Esophagus mucosa (tissue), 1 donor: ENCODE data around the gene DYNLT4. TPM values are rescaled to one million over a fixed set of nuclear protein-coding genes. Genes with fewer than 3 reads are reported as not detected.
"Not testable (repeated sequence)": the region's sequence is repeated elsewhere in the genome, so short reads cannot be mapped to it uniquely, and the experiment has no call there.

ENCODE experiments used
- ATAC-seq: fragments of 200-7000 bp; cut with Tn5 transposase; one replicate; pipeline ENCODE4 v1.9.1; 2020
- total RNA-seq: library from RNA; stranded (reverse); gene quantifications from one replicate; pipeline ENCODE4 v1.2.4, GENCODE V29; 2023
- donor health status: DM: yes; HTN: yes; CAD: no.

The DYNLT4 gene
- total RNA-seq, 1 donor from 2014 or later, result not detected

- no peak for ATAC-seq
Observed at GRCh38 chr1:44828003-44828651, 21.0 kb upstream of the DYNLT4 start.

- no peak for ATAC-seq
Observed at GRCh38 chr1:44827197-44828002, 20.2 kb upstream of the DYNLT4 start.

- no peak for ATAC-seq
Observed at GRCh38 chr1:44826375-44827196, 19.4 kb upstream of the DYNLT4 start.

- ATAC-seq, result not testable (repeated sequence)
Observed at GRCh38 chr1:44824392-44824791, 17.2 kb upstream of the DYNLT4 start.

- ATAC-seq, result peak; percentile 3
Observed at GRCh38 chr1:44822981-44823451, 15.9 kb upstream of the DYNLT4 start.

- ATAC-seq, result no peak
Observed at GRCh38 chr1:44822131-44822701, 15.1 kb upstream of the DYNLT4 start.

GRCh38 chr1:44821240-44821715, 14.1 kb upstream of the DYNLT4 start:
- no peak for ATAC-seq

- ATAC-seq, result peak; percentile 1
Observed at GRCh38 chr1:44820328-44821239, 13.4 kb upstream of the DYNLT4 start.

GRCh38 chr1:44819608-44820327, 12.6 kb upstream of the DYNLT4 start:
- ATAC-seq, result peak; percentile 69

GRCh38 chr1:44819196-44819607, 12.1 kb upstream of the DYNLT4 start:
- no peak for ATAC-seq

GRCh38 chr1:44817771-44818495, 10.8 kb upstream of the DYNLT4 start:
- no peak for ATAC-seq

GRCh38 chr1:44817307-44817706, 10.2 kb upstream of the DYNLT4 start:
- no peak for ATAC-seq

- ATAC-seq, result not testable (repeated sequence)
Observed at GRCh38 chr1:44815926-44816325, 8.8 kb upstream of the DYNLT4 start.

- ATAC-seq, result no peak
Observed at GRCh38 chr1:44812822-44813543, 5.8 kb upstream of the DYNLT4 start.

- no peak for ATAC-seq
Observed at GRCh38 chr1:44811234-44811633, 4.1 kb upstream of the DYNLT4 start.

GRCh38 chr1:44810762-44811105, 3.6 kb upstream of the DYNLT4 start:
- ATAC-seq, result not testable (repeated sequence)

- ATAC-seq, result no peak
Observed at GRCh38 chr1:44810101-44810761, 3.1 kb upstream of the DYNLT4 start.
